GM19240 (cell line): ENCODE data around the gene NUP54.

Source experiments
- DNase-seq: peaks from one replicate; pipeline ENCODE4 v3.0.0; 2011; ENCODE audit warnings: low spot score; ENCODE audit not compliant: insufficient read length

NUP54 gene

GRCh38 chr4:76074468-76074867 is 73.7 kb downstream of the NUP54 start, which contains the start of gene ART3:
Gene ART3, plus strand, starts transcription at chr4:76074709. Its CDS starts 1,181 bp downstream, at chr4:76075890.
- no peak for DNase-seq

DNA sequence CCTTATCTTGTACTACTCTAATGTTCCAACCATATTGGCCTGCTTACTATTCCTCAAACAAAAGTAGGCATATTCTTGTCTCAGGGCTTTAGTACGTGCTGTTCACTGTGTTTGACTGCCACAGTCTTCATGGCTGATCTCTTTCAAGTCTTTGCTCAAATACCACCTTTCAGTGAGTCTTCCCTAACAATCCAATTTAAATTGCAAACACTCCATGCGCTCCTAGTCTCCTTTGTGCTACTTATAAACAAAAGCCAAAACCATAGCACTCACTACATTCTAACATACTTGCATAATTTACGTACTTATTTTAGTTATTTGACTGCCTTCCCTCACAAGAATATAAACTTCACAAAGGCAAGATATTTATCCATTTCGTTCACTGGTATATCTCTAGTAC is 75.4 kb downstream of the NUP54 start:
- DNase-seq: no peak

- peak; percentile 55 for DNase-seq
Measured at GRCh38 chr4:76067652-76068286, 80.4 kb downstream of the NUP54 start.

- DNase-seq: no peak
Measured at GRCh38 chr4:76066546-76066945, 81.7 kb downstream of the NUP54 start.
